Spleen (tissue), 7 donors: ENCODE results near the gene PDZD2.

Experiments used
- CTCF ChIP-seq, 11 experiments: fragments of 200-600 bp in 7 of 11; fragments of 450-650 bp in 4 of 11; sonication (generic) in 4 of 11; IDR thresholded peaks in 8 of 11; conservative IDR thresholded peaks in 3 of 11; 1 replicate in 7 of 11; 2 replicates in 4 of 11; pipeline versions ENCODE4 v1.4.0 to v1.8.0; 2016 to 2021; ENCODE audit warnings: antibody characterized with exemption in 11 of 11, inconsistent platforms in 4 of 11, mild to moderate bottlenecking in 1 of 11
- POLR2A ChIP-seq, 3 donors: fragments of 450-650 bp; IDR thresholded peaks; one replicate each; pipeline ENCODE4 v1.5.1; 2017; ENCODE audit warnings: antibody characterized with exemption in 3 of 3, mild to moderate bottlenecking in 1 of 3
- donor health status: DM: no; HTN: no; CAD: no; lungs with moderate emphysema.
- donor health status: DM: no; HTN: no; CAD: no.
- donor health status: DM: no; HTN: no; CAD: no.

DNA sequence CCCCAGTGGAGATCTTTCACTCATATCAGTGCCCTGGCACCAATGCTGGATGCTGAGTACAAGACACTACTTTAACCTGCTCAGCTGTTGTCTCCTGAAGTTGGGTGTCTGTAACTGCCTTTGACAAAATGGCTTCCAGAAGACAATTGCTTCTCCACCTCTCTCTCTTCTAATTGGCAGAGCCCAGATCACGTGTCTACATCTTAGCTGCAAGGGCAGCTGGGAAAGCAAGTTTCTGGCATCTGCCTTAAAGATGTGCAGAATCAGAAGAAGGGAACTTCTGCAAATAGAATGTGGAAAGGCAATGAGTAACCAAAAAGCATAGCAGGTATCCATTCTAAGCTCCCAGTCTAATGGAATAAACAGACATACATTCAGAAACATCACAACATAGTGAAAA, 81.1 kb downstream of the PDZD2 start:
- TF ChIP-seq CTCF (IDR thresholded peaks at IDR 0.05 in 8 of 11, conservative IDR thresholded peaks at IDR 0.05 in 3 of 11) (no peak), POLR2A (IDR thresholded peaks at IDR 0.05) (no peak)
